Fibroblast of villous mesenchyme (primary cell): ENCODE data around the gene SRGAP3. TPM values are rescaled to one million over a fixed set of nuclear protein-coding genes. Genes with fewer than 3 reads are reported as not detected.

ENCODE experiments used
- DNase-seq: peaks from one replicate; pipeline ENCODE4 v3.0.0-alpha.2; 2010; ENCODE audit warnings: low read depth
- H3K4me3 ChIP-seq: 2 replicates; pipeline ENCODE4 v1.5.1; 2011; ENCODE audit warnings: low read depth, mild to moderate bottlenecking, low read length
- total RNA-seq: library from RNA; depleted of rRNA; stranded (reverse); fragments of >200 nt; gene quantifications from 2 replicates; pipeline ENCODE4 v1.2.3, GENCODE V29; 2012
- TF ChIP-seq, protein P1 (sequence below): IDR thresholded peaks from 2 replicates; pipeline ENCODE4 v1.5.1; 2012; ENCODE audit warnings: low read depth, mild to moderate bottlenecking, low read length; ENCODE audit not compliant: insufficient read depth

Gene SRGAP3
- total RNA-seq, 1 donor, result 3.5 TPM

DNA sequence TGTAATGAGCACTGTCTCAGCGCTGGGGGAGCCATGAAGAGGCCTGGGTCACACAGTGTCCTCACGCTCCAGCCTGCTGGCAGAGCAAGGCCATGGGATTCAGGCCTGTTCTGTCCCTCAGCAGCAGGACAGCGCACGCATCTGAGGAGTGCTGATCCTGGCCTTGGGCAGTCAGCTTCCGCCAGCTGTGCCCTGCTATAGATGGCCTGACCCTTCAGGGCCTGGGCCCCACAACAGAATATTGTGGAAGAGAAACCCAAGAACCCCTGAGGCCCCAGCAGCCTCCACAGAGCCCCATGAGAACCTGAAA is 78.6 kb downstream of the SRGAP3 start:
- H3K4me3 ChIP-seq, result no peak overlapping the region
- TF ChIP-seq, protein P1, sequence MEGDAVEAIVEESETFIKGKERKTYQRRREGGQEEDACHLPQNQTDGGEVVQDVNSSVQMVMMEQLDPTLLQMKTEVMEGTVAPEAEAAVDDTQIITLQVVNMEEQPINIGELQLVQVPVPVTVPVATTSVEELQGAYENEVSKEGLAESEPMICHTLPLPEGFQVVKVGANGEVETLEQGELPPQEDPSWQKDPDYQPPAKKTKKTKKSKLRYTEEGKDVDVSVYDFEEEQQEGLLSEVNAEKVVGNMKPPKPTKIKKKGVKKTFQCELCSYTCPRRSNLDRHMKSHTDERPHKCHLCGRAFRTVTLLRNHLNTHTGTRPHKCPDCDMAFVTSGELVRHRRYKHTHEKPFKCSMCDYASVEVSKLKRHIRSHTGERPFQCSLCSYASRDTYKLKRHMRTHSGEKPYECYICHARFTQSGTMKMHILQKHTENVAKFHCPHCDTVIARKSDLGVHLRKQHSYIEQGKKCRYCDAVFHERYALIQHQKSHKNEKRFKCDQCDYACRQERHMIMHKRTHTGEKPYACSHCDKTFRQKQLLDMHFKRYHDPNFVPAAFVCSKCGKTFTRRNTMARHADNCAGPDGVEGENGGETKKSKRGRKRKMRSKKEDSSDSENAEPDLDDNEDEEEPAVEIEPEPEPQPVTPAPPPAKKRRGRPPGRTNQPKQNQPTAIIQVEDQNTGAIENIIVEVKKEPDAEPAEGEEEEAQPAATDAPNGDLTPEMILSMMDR, result no peak
- DNase-seq, result no peak

DNA sequence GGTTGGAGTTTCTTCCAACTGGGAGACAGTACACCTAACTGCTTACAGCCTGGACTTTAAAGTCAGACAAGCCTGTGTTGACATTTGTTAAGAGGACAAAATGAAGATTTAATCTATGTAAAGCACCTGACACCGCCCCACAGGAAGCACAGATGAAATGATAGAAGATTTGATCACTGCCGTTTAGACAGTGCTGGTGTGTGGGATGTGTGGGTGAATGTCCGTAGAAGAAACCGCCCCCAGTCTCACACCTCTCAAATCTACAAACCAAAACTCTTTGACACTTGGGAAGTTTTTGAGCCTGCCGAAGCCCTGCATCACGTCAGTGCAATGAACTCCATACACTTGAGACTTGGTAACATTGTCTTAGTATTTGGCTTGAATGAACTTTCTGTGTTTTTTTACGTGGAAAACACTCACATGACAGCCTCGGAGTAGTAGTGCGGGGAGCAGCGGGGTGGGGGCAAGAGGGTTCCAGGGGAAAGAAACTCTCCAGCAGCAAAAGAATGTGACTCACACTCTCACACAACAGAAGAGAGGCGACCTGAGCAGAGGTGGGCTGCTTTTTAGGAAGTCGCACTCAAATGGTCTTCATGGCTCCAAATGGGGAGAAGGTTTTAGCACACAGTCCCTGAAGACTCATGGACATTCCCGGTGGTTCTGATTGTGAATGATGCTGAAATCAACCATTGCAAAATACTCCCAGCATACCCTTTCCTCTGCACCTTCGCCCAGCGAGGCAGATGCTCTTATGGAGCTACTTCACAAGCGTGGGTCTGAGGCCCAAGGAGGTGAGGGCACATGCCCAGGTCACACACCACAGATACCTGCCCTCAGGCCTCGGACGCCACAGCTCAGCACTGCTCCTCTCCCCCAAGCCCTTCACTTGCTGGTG is 79.2 kb downstream of the SRGAP3 start:
- TF ChIP-seq, protein P1, result no peak
- DNase-seq, result no peak
- H3K4me3 ChIP-seq, result no peak overlapping the region

DNA sequence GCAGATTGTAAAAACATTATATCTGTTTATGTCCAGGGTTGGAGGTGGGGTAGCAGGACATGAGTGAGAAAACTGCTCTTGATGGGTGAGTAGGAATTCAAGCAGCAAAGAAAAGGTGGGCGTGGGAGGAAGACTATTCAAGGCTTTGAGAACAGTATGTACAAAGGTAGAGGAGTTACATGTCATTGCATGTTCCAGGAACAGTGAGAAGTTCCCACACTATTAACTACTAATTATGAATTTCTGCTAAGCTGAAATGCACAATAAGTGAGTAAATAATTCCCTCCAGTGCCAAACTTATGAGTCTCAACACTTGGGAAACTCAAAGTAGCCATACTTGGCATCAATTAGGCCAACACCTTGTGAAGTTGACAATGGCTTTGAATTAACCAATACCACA is 80.1 kb downstream of the SRGAP3 start:
- TF ChIP-seq, protein P1, result no peak
- DNase-seq, result no peak
- no peak overlapping the region for H3K4me3 ChIP-seq

DNA sequence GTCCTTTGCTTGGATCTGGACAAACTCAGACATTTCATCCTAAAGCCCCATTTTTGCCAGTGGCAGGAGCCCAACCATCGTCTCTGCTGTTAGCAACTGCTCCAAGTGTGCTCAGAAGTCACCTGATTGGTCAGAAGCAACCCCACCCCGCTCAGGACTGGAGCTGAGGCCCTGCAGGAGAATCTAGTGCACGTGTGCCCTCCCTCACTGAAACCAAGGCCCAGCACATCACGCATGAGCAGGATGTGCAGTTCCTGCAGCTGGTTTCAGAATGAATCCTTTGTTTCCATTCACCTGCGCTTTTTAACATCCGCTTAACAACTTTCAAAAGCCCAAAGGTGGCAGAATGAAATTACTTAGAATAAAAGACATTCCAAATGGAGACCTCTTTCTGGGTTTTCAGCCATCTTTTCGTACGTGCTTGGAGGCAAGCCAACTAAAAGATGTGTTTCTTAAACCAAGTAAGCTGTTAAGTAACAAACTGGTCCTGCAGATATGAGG is 81.2 kb downstream of the SRGAP3 start:
- DNase-seq, result no peak
- no peak overlapping the region for H3K4me3 ChIP-seq

DNA sequence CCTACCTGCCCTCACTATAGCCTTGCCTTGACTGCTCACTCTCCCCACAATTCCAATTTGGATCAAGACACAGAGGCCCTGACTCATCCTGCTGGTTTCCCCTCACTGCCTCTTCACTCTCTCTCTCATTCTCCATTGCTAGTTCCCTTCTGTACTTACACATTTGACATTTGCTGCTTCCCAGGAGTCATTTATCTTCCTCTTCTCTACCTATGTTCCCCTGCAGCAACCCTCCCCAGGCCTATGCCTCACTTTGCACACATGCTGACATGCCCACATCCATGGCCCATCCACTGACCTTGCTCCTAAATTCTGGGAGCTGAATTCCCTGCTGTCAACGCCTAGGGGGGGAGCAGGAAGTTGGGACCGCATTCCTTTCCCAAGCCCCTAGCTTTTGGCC is 82.2 kb downstream of the SRGAP3 start:
- no peak for DNase-seq
- H3K4me3 ChIP-seq, result no peak overlapping the region
- TF ChIP-seq, protein P1, result no peak

More for the DNA sequence above, 81.2 kb downstream of the SRGAP3 start:
- TF ChIP-seq, protein P1, result no peak

DNA sequence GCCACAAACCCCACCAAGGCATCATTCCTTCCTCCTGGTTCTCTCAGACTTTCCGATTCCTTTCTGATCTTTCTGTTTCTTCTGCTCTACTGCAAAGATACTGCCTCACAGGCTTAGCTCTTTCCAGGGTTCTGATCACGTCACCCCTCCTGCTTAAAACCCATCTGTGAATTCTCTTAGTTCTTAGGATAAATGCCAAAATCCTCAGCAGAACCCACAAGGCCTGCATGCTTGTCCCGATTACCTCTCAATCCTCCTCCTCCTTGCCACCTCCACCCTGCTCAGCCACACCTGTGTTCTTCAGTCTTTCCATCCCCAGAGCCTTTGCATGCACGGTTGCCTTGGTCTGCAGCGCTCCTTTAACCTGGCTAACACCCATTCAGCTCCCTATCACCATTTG is 84.0 kb downstream of the SRGAP3 start:
- no peak for DNase-seq
- H3K4me3 ChIP-seq, result no peak overlapping the region
- TF ChIP-seq, protein P1, result no peak
